Measurements from ENCODE around the gene ST8SIA6. TPM values are rescaled to one million over a fixed set of nuclear protein-coding genes. Genes with fewer than 3 reads are reported as not detected.

ST8SIA6 gene
- total RNA-seq, 2 experiments from 2014 or later = 0.19 to 0.34 TPM

DNA sequence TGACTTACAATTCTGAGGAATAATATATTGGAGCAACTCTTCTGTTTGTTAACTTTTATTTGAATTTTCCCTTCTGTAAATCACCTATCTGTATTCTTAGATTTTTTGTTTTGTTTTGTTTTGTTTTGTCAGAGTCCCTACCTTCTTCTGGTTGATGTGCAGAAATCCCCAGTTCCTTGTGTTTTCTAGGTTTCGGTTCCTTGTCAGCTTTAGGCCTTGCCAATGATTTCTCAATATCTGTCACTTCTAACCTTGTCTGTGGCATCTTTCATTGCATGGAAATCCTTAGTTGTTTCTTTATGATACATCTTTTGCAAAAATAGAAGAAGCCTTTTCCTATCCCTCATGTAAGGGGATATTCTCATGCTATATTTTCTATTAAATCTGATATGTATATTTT is 21.7 kb upstream of the ST8SIA6 start:
- no peak overlapping the region for H3K27ac ChIP-seq (ENCODE audit: low read depth in 1 of 2, low read length in 2 of 2)
- Mint-ChIP-seq H3K27me3 (peaks cover 21% of the 10 kb centered on the region), H3K36me3 (ENCODE audit: low read depth) (no peaks in the 10 kb centered on the region), H3K9me3 (no peaks in the 10 kb centered on the region), H3K4me1 (ENCODE audit: low read depth) (no peaks in the 10 kb centered on the region), H3K4me3 (no peak overlapping the region), H3K27ac (no peak overlapping the region)
- POLR2A ChIA-PET = no interaction called here
- TF ChIP-seq, protein P1, sequence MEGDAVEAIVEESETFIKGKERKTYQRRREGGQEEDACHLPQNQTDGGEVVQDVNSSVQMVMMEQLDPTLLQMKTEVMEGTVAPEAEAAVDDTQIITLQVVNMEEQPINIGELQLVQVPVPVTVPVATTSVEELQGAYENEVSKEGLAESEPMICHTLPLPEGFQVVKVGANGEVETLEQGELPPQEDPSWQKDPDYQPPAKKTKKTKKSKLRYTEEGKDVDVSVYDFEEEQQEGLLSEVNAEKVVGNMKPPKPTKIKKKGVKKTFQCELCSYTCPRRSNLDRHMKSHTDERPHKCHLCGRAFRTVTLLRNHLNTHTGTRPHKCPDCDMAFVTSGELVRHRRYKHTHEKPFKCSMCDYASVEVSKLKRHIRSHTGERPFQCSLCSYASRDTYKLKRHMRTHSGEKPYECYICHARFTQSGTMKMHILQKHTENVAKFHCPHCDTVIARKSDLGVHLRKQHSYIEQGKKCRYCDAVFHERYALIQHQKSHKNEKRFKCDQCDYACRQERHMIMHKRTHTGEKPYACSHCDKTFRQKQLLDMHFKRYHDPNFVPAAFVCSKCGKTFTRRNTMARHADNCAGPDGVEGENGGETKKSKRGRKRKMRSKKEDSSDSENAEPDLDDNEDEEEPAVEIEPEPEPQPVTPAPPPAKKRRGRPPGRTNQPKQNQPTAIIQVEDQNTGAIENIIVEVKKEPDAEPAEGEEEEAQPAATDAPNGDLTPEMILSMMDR (IDR thresholded peaks at IDR 0.05) = no peak
- no peaks in the 10 kb centered on the region for H3K4me1 ChIP-seq (ENCODE audit: insufficient read depth, low read length)
- intact Hi-C loops (cut with DNase I, micrococcal nuclease) = no loop called here
- no peak for ATAC-seq (ENCODE audit: poor library complexity)
- peak in 2 of 14 experiments; percentile 20 to 26 for DNase-seq
- no peaks in the 10 kb centered on the region for H3K36me3 ChIP-seq (ENCODE audit: insufficient read depth, low read length)
- CTCF ChIA-PET = no interaction called here
- no peak overlapping the region for H3K4me3 ChIP-seq (ENCODE audit: low read length)
- H3K9me3 ChIP-seq (ENCODE audit: control insufficient read depth in 1 of 2, insufficient read depth in 1 of 2, low read length in 2 of 2) = peaks cover 0 to under 1% of the 10 kb centered on the region in 2 experiments
- H3K27me3 ChIP-seq (ENCODE audit: control insufficient read depth in 1 of 2, insufficient read depth in 2 of 2, low read length in 2 of 2) = peaks cover 0 to 7% of the 10 kb centered on the region in 2 experiments

DNA sequence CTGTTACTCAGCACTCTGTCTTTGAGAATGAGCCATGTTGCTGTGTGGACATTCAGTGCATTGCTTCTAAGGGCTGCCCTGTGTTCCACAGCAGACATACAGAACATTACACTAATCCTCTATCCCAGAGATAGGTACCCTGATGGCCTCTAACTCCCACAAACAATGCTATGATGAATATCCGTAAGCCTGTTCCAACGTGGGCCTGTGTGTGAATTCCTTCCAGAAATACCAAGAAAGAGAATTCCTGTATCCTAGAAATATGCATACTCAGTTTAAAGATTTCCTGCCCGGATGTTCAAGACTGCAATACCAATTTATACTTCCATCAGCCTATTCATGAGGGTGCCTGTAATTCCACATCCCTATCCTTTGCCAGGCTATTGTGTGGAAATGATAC is 21.3 kb upstream of the ST8SIA6 start:
- POLR2A ChIA-PET = no interaction called here
- peaks cover under 1% of the 10 kb centered on the region for H3K9me3 Mint-ChIP-seq
- no peak overlapping the region for H3K27ac ChIP-seq (ENCODE audit: low read depth in 1 of 2, low read length in 2 of 2)
- CTCF ChIA-PET = no interaction called here
- H3K4me3 Mint-ChIP-seq = no peak overlapping the region
- H3K36me3 Mint-ChIP-seq (ENCODE audit: low read depth) = no peaks in the 10 kb centered on the region
- no peak overlapping the region for H3K4me3 ChIP-seq (ENCODE audit: low read length)
- no peaks in the 10 kb centered on the region for H3K4me1 ChIP-seq (ENCODE audit: insufficient read depth, low read length)
- H3K27me3 Mint-ChIP-seq = peaks cover 18% of the 10 kb centered on the region
- TF ChIP-seq, protein P1 (IDR thresholded peaks at IDR 0.05) = no peak
- no peak overlapping the region for H3K27ac Mint-ChIP-seq
- peaks cover 0 to 7% of the 10 kb centered on the region in 2 experiments for H3K27me3 ChIP-seq (ENCODE audit: control insufficient read depth in 1 of 2, insufficient read depth in 2 of 2, low read length in 2 of 2)
- no peaks in the 10 kb centered on the region for H3K4me1 Mint-ChIP-seq (ENCODE audit: low read depth)
- DNase-seq (no peak), ATAC-seq (ENCODE audit: poor library complexity) (no peak)
- intact Hi-C loops (cut with DNase I, micrococcal nuclease) = loop anchor here in 1 of 2 experiments (2.0 kb wide), 1 partner anchor 67 kb away; no protein-coding TSS in a partner anchor
- no peaks in the 10 kb centered on the region for H3K36me3 ChIP-seq (ENCODE audit: insufficient read depth, low read length)
- H3K9me3 ChIP-seq (ENCODE audit: control insufficient read depth in 1 of 2, insufficient read depth in 1 of 2, low read length in 2 of 2) = no peaks in the 10 kb centered on the region

DNA sequence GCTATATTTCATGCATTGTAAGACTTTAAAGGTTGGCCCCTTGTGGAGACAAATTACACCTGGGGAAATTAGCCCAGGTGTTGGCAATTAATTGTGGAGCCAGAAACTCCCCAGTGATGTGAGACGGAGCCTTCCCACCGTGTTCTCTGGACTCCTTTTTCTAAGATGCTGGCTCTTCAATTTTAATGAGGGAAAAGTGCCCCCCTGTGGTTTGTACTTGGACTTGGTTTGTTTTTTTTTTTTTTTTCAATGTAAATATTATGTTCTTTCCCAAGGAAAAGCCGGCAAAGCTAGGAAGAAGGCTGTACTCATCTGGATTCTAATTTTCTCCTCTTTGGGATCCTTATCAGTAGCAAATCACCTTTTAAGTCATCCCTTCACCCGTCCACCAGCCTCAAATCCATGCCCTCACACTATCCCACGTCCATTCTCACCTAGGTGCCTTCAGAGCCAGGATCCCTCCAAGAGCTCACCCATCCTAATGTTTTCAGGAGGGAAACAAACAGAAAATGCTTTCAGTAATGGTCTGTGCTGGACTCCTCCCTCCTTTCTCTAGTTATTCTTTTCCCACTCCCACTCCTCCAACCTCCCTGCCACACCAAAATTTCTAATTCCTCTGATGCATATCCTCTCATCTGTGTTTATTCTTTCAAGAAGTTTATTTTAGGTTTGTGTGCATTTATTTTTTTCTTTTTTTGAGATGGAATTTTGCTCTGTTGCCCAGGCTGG is 20.4 kb upstream of the ST8SIA6 start:
- Histone ChIP-seq H3K4me3 (ENCODE audit: low read length) (no peak overlapping the region), H3K9me3 (ENCODE audit: control insufficient read depth in 1 of 2, insufficient read depth in 1 of 2, low read length in 2 of 2) (no peaks in the 10 kb centered on the region), H3K36me3 (ENCODE audit: insufficient read depth, low read length) (no peaks in the 10 kb centered on the region), H3K27me3 (ENCODE audit: control insufficient read depth in 1 of 2, insufficient read depth in 2 of 2, low read length in 2 of 2) (peaks cover 0 to 7% of the 10 kb centered on the region in 2 experiments), H3K4me1 (ENCODE audit: insufficient read depth, low read length) (no peaks in the 10 kb centered on the region), H3K27ac (ENCODE audit: low read depth in 1 of 2, low read length in 2 of 2) (no peak overlapping the region)
- peaks cover 21% of the 10 kb centered on the region for H3K27me3 Mint-ChIP-seq
- intact Hi-C loops (cut with DNase I, micrococcal nuclease) = loop anchor here in 1 of 2 experiments (2.0 kb wide), 1 partner anchor 66 kb away; no protein-coding TSS in a partner anchor
- H3K27ac Mint-ChIP-seq = no peak overlapping the region
- peaks cover 6% of the 10 kb centered on the region for H3K9me3 Mint-ChIP-seq
- no peak for ATAC-seq (ENCODE audit: poor library complexity)
- H3K4me3 Mint-ChIP-seq = no peak overlapping the region
- TF ChIP-seq, protein P1 (IDR thresholded peaks at IDR 0.05) = no peak
- ChIA-PET CTCF (interaction anchor here (0.7 kb wide), 1 partner anchor 25 kb away, joined by 3 read pairs; no protein-coding TSS in a partner anchor), POLR2A (interaction anchor here (1.4 kb wide), 1 partner anchor 9 kb away, joined by 3 read pairs; no protein-coding TSS in a partner anchor)
- H3K36me3 Mint-ChIP-seq (ENCODE audit: low read depth) = no peaks in the 10 kb centered on the region
- no peak for DNase-seq
- no peaks in the 10 kb centered on the region for H3K4me1 Mint-ChIP-seq (ENCODE audit: low read depth)

Data from CD4-positive, alpha-beta T cell (primary cell).